Measurements from ENCODE around the gene PAX5.

Gene PAX5

GRCh38 chr9:36997414-36997813, 36.7 kb downstream of the PAX5 start:
- TF ChIP-seq REST (IDR thresholded peaks at IDR 0.05; ENCODE audit: insufficient read depth in 1 of 2, low read depth in 2 of 2, low read length in 2 of 2) = no peak
- no peak for TF ChIP-seq POLR2AphosphoS5 (IDR thresholded peaks at IDR 0.05; ENCODE audit: low read depth, low read length)
- no peak for TF ChIP-seq SIN3A (IDR thresholded peaks at IDR 0.05; ENCODE audit: borderline replicate concordance, insufficient read depth, low read length)
- TF ChIP-seq TAF1 (IDR thresholded peaks at IDR 0.05; ENCODE audit: borderline replicate concordance, insufficient read depth, low read length) = no peak
- no peak for TF ChIP-seq FOXP2 (optimal IDR thresholded peaks at IDR 0.05; ENCODE audit: borderline replicate concordance, extremely low read depth, extremely low read length, insufficient read depth)

DNA sequence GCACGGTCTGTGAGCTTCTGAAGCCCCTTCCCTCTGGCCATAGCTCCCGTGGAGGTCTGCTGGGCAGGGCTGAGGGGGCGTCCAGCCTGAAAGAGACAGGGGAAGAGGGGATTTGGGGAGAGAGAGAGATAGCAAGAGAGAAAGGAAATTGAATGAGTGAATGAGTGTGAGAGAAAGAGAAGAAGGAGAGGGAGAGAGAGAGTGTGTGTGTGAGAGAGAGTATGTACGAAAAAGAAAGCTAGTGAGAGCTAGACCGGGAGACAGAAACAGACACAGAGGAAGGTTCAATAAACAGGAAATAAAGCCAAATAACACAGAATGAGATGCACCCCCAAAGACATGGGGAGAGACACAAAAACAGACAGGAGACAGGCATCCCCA, 37.4 kb downstream of the PAX5 start:
- TF ChIP-seq POLR2AphosphoS5 (IDR thresholded peaks at IDR 0.05; ENCODE audit: low read depth, low read length) (no peak), TAF1 (IDR thresholded peaks at IDR 0.05; ENCODE audit: borderline replicate concordance, insufficient read depth, low read length) (no peak), REST (IDR thresholded peaks at IDR 0.05; ENCODE audit: insufficient read depth in 1 of 2, low read depth in 2 of 2, low read length in 2 of 2) (no peak), FOXP2 (optimal IDR thresholded peaks at IDR 0.05; ENCODE audit: borderline replicate concordance, extremely low read depth, extremely low read length, insufficient read depth) (no peak), SIN3A (IDR thresholded peaks at IDR 0.05; ENCODE audit: borderline replicate concordance, insufficient read depth, low read length) (no peak)

DNA sequence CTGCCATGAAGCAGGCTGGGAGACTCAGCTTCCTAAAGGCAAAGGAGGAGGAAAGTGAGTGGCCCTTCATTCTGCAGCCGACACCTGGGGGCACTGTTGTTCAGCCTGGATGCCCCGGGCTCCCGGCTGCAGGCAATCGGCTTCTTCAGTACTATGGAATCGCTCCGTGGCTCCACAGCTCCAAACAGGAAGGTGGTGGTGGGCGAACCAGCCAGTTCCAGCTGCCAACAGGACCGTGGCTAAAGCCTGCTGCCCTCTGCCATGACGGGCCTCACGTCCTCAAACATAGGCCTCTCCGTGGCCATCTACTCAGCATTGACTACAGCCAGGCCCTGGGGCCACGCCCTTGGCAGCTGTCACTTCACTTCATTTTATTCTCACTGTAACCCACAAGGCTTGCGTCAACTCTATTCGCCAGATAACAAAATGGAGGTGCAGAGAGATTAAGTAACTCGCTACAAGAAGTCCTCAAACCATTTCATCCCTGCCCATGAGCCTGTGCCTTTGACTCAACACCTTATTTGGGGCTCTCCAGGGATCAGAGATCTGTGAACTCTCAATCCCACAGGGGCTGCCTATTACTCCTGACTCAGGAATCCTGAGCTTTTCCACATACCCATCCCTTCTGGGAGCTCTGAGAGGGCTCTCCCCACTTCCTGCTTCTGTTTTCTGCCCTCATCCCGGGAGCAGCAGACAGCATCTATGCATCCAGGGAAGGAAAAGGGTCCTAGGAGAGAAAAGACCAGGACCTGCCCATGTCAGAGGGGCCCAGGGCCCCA, 38.0 kb downstream of the PAX5 start:
- TF ChIP-seq TAF1 (IDR thresholded peaks at IDR 0.05; ENCODE audit: borderline replicate concordance, insufficient read depth, low read length) = no peak
- no peak for TF ChIP-seq FOXP2 (optimal IDR thresholded peaks at IDR 0.05; ENCODE audit: borderline replicate concordance, extremely low read depth, extremely low read length, insufficient read depth)
- TF ChIP-seq SIN3A (IDR thresholded peaks at IDR 0.05; ENCODE audit: borderline replicate concordance, insufficient read depth, low read length) = no peak
- TF ChIP-seq POLR2AphosphoS5 (IDR thresholded peaks at IDR 0.05; ENCODE audit: low read depth, low read length) = no peak

GRCh38 chr9:36993933-36994764, 39.9 kb downstream of the PAX5 start:
- TF ChIP-seq TAF1 (IDR thresholded peaks at IDR 0.05; ENCODE audit: borderline replicate concordance, insufficient read depth, low read length) (no peak), FOXP2 (optimal IDR thresholded peaks at IDR 0.05; ENCODE audit: borderline replicate concordance, extremely low read depth, extremely low read length, insufficient read depth) (no peak), POLR2AphosphoS5 (IDR thresholded peaks at IDR 0.05; ENCODE audit: low read depth, low read length) (no peak), REST (IDR thresholded peaks at IDR 0.05; ENCODE audit: insufficient read depth in 1 of 2, low read depth in 2 of 2, low read length in 2 of 2) (no peak), SIN3A (IDR thresholded peaks at IDR 0.05; ENCODE audit: borderline replicate concordance, insufficient read depth, low read length) (no peak)

GRCh38 chr9:36992501-36993316, 41.4 kb downstream of the PAX5 start:
- TF ChIP-seq TAF1 (IDR thresholded peaks at IDR 0.05; ENCODE audit: borderline replicate concordance, insufficient read depth, low read length) = no peak
- TF ChIP-seq FOXP2 (optimal IDR thresholded peaks at IDR 0.05; ENCODE audit: borderline replicate concordance, extremely low read depth, extremely low read length, insufficient read depth) = no peak

All from PFSK-1 (cell line).